ENCODE results near the gene PEX14.

The PEX14 gene

DNA sequence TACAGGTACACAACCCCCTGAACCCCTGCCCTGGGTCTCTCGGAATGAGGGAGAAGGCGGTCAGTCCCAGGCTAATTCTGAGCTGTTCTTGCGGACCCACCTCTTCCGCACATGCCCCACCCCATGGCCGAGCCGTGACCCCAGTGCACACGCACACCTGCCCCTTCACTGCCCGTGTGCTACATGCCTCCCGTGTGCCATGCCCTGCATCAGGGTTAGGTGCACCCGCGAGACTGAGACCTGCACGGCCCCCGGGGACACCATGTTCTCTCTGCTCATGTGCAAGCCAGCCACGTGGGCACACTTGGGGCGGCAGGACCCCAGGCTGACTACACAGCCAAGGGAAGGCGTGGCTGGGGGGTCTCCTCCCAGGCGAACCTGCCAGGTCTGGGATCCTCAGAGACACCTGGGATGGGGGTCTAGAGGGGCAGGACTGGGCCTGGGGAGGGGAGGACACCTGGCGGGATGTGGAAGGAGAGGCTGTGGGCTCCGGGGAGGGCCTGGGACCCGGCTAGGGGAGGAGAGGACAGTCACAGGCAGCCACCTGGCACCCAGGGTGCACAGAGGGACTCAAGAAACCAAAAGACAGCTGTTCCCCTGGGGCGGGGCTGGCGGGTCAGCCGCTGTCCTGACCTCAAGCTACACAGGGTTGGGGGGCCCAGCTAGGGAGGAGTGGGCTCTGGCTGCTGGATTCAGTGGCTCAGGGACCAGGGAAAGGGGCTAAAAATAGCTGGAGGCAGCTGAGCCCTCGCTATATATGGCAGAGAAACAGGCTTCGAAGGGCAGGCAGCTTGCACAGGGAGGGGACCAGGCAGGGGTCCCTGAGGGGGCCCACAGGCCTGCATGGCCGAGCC is 188.3 kb downstream of the PEX14 start:
- DNase-seq (ENCODE audit: low read depth in 2 of 2) = no peak

- no peak for DNase-seq (ENCODE audit: low read depth in 2 of 2)
These were observed 188.9 kb downstream of the PEX14 start for GRCh38 chr1:10663678-10664035.

DNA sequence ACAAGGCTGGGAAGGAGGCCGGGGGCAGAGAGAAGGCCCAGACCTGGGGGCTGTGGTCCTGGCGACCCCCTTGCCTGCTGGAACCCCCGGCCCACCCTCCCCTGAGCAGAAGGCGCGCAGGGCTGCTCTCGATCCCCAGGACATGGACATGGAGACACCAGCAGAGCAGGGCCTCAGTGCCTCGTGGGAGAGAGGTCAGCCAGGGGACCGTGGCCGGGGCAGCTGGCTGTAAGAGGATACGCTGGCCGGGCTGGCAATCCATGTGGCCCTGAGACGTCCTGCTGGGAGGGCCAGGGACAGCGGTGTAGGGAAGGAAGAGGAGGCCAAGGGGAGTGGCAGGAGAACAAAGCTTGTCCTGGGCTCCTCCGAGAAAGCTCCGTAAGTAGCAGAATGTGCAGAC is 189.5 kb downstream of the PEX14 start:
- no peak for DNase-seq (ENCODE audit: low read depth in 2 of 2)

DNA sequence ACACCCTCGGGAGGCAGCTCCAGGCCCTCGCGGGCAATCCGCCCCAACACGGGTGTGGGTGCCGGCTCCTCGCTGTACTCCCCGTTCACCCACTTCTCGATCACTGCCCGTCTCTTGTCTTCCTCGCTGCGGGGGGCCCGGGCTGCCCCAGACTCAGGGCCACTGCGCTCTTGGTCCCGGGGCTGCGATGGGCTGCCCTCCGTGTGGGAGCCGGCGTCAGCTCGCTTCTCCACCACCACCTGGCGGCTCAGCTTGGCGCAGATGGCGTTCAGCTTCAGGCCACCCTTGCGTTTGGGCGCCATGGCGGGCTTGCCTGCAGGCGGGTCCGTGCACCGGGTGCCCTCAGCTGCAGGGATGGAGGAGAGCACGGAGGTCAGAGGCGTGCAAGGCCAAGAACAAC is 190.5 kb downstream of the PEX14 start:
- DNase-seq (ENCODE audit: low read depth in 2 of 2) = no peak

- DNase-seq (ENCODE audit: low read depth in 2 of 2) = no peak
These were observed 191.4 kb downstream of the PEX14 start for GRCh38 chr1:10665930-10666850.

GRCh38 chr1:10667861-10668761 is 193.4 kb downstream of the PEX14 start:
- DNase-seq (ENCODE audit: low read depth in 2 of 2) = no peak

DNA sequence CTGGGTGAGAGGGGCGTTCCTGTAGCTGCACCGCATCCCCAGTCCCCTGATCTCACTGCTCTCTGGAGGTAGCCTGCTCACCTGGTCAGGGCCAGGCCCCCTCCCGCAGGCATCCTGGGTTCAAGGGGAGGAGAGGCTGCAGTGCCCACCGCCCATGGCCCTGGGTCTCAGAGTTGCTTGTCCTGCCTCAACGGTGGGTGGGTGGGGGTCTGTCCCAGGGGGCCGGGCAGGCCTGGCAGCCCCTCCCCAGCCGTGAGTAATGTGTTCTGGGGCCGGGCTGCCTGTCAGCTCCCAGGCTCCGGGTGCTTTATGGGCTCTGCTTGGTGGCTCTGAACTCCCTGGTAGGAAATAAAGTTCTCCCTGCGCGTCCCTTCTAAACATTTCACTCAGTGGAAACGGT is 194.8 kb downstream of the PEX14 start:
- DNase-seq (ENCODE audit: low read depth in 2 of 2) = no peak

DNA sequence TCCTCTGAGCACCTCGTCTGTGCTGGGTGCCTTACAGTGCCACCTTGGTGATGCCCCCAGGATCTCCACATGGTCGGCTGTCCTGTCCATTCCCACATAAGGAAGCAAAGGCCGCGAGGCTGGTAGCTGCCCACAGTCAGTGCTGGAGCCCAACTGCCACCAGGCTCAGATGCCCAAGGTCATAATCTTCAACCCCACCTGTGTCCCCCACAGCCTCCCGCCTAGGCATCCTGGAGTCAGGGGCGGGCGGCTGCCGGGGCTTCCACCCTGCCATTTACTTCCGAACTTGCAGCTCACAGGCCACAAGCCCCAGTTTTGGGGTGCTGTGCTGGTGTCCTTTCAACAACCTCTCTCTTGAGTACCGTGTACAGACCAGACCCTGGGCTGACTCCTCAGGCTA is 195.4 kb downstream of the PEX14 start:
- no peak for DNase-seq (ENCODE audit: low read depth in 2 of 2)

DNA sequence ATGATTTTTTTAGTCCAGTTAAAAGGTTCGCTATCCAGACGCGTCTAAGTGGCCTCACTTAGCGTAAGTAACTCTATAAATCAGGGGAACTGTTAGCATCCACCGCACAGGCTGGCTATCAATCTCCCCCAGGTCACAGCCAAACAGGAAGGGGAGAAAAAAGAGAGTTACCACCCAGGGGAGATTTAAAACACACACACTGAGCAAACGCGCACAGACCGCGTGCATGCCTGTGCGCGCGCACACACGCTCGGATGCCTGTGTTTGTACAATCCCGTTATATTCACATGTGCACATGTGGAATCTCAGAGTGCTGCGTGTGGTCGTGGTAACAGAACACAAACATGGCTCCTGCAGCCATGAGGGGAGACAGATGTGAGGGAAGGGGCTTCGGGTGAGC is 196.3 kb downstream of the PEX14 start:
- no peak for DNase-seq (ENCODE audit: low read depth in 2 of 2)

DNA sequence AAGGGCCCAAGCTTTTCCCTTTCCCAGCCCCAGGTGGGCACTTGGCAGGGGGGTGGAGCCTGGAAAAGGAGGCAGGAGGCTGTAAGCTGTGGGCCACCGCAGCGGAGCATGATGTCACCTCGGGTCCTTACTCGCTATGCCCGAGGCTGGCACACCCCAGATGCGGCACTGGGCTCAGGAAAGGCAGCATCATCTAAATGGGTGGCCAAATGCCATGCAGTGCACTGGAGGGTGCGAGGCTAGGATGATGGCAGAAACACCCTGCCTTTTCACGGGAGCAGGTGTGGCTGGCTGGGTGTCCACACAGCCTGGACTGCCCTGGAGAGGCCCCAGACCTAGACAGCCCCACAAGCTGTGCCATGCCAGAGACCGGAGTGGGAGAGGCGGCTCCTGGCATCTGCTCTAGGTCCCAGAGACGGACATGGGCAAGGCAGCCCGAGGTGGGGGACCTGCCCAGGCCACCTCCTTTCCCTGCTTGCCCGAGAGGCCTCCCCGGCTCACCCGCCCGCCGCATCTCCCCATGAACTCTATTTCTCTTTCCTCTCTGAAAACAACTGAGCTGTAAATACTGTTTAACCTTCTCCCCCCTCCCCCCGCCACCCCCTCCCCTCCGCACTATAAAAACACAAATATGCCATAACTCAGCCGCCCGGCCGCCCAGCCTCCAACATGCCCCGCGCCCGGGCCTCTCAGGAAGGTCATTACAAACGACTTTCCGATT is 197.0 kb downstream of the PEX14 start:
- DNase-seq (ENCODE audit: low read depth in 2 of 2) = no peak

- DNase-seq (ENCODE audit: low read depth in 2 of 2) = no peak
These were observed 197.7 kb downstream of the PEX14 start for GRCh38 chr1:10672343-10673050.

GRCh38 chr1:10673109-10673711 is 198.5 kb downstream of the PEX14 start:
- DNase-seq (ENCODE audit: low read depth in 2 of 2) = no peak

DNA sequence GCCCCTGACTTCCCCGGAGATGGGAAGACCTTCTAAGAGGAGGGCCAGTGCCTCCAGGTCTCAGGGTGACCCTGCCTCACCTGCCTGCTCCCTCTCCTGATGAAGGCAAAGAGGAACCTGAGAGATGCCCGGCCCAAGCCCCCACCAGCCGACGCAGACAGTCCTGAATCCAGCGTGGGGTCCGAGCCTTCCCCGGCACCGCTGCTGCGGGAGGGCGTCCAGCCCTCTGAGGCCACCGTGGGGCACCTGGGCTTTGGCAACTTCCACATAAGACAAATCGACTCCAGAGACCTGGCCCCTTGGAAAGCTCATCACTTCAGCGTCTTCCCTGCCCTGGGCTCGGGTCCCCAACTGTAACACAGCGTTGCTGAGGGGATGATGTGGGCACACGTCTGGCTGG is 199.5 kb downstream of the PEX14 start:
- no peak for DNase-seq (ENCODE audit: low read depth in 2 of 2)

- DNase-seq (ENCODE audit: low read depth in 2 of 2) = no peak
These were observed 200.2 kb downstream of the PEX14 start for GRCh38 chr1:10674700-10675609.

- no peak for DNase-seq (ENCODE audit: low read depth in 2 of 2)
These were observed 201.1 kb downstream of the PEX14 start for GRCh38 chr1:10675813-10676212.

- no peak for DNase-seq (ENCODE audit: low read depth in 2 of 2)
These were observed 202.2 kb downstream of the PEX14 start for GRCh38 chr1:10676963-10677362.

GRCh38 chr1:10677491-10678391 is 203.0 kb downstream of the PEX14 start:
- DNase-seq (ENCODE audit: low read depth in 2 of 2) = no peak

GRCh38 chr1:10678402-10678801 is 203.7 kb downstream of the PEX14 start:
- no peak for DNase-seq (ENCODE audit: low read depth in 2 of 2)
